Measurements from ENCODE around the gene PCCA.

Gene PCCA

DNA sequence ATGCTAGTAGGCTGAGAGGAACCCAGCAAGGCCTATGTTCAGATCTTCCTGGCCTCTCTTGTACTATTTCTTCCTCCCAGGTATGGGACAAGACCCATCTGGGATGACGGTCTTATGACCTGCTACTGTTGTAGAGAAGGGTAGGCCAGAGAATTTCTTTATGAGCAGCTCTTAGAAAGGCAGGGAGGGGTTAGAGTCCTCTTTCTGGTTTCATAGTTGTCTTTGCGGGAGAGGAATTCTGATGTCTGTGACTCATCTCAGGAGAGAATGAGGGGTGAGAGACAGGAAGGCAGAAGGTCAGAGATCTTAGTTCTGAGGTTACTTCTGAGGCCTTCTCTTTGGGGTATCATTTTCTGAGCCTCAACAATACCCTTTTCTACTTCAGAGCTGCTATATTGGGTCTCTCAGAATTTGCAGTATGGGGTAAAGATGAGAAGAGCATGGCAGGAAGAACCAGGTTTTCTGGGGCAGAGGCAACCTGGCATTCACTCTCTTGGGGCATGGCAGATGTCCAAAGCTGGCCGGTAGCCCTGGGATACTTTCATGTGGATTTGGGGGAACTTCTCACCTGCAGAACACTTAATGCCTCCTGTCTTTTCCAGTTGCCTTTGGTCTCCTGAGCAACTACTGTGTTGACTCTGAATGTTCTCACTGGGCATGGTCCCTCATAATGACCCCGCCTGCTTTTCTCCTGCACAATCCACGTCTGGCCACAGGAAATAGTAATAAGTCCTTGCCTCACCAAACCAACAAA lies 345.3 kb downstream of the PCCA start:
- no peaks in the 10 kb centered on the region for H3K9me3 ChIP-seq (ENCODE audit: insufficient read depth, low read length)
- H3K4me3 ChIP-seq (ENCODE audit: insufficient read length, low read depth): no peak overlapping the region
- TF ChIP-seq ZNF274 (IDR thresholded peaks at IDR 0.05; ENCODE audit: low read depth, low read length): no peak
- no peak for TF ChIP-seq YY1 (IDR thresholded peaks at IDR 0.05; ENCODE audit: insufficient read depth, insufficient read length)
- no peak for TF ChIP-seq SUZ12 (IDR thresholded peaks at IDR 0.05; ENCODE audit: extremely low read depth, insufficient read depth, insufficient read length)
- no peak for DNase-seq (ENCODE audit: low read depth, low spot score)
- H3K27me3 ChIP-seq (ENCODE audit: insufficient read depth, insufficient read length): no peaks in the 10 kb centered on the region
- H3K9ac ChIP-seq (ENCODE audit: insufficient read length, low read depth): no peak overlapping the region
- H3K4me1 ChIP-seq (ENCODE audit: insufficient read depth, insufficient read length): no peaks in the 10 kb centered on the region
- no peaks in the 10 kb centered on the region for H3K36me3 ChIP-seq (ENCODE audit: insufficient read depth, insufficient read length, low read length)

DNA sequence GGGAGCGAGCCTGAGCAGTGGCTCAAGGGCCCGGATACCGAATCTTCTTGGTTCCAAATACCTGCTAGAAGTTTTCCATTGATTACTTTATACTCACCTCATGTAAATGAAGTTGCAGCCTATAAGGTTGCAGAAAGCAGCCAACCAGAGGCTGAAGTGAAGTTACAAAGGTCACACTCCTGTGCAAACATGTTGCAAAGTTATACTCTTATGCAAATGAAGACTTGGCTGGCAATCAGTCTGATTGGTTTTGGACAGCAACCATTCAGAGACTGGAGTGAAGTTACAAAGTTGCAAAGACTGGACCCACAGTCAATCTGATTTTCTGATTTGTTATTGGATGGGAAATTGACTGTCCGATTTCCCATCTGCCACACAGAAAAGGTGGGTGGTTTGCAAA lies 347.2 kb downstream of the PCCA start:
- Histone ChIP-seq H3K9me3 (ENCODE audit: insufficient read depth, low read length) (no peaks in the 10 kb centered on the region), H3K36me3 (ENCODE audit: insufficient read depth, insufficient read length, low read length) (no peaks in the 10 kb centered on the region), H3K9ac (ENCODE audit: insufficient read length, low read depth) (no peak overlapping the region)

DNA sequence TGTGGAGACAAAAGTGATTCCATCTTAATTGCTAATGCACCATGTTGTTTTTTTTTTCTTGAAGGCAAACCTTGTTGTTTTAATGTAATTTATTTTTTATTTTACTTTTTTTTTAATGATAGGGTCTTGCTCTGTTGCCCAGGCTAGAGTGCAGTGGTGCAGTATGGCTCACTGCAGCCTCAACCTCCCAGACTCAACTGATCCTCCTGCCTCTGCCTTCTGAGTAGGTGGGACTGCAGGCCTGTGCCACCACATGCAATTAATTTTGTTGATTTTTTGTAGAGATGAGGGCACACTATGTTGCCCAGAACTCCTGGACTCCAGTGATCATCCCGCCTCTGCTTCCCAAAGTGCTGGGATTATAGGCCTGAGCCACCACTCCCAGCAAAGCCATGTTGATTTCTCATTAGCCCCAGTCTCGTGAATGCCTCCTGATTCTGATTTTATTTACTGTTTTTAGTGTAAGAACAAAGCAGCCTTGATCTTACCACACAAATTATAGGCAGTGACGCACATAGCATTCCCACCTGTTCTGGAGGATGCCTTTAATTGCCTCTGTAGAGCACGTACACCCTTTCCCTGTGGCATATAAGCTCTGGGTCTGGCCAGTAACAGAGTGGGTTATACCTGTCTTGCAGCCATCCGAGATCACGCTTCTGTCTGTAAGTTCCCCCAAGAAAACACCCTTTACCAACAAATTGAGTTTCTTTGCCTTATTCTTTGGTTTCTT lies 349.3 kb downstream of the PCCA start:
- no peak for DNase-seq (ENCODE audit: low read depth, low spot score)

More for the DNA sequence above, 347.2 kb downstream of the PCCA start:
- TF ChIP-seq SUZ12 (IDR thresholded peaks at IDR 0.05; ENCODE audit: extremely low read depth, insufficient read depth, insufficient read length) (no peak), ZNF274 (IDR thresholded peaks at IDR 0.05; ENCODE audit: low read depth, low read length) (no peak), YY1 (IDR thresholded peaks at IDR 0.05; ENCODE audit: insufficient read depth, insufficient read length) (no peak)
- Histone ChIP-seq H3K4me3 (ENCODE audit: insufficient read length, low read depth) (no peak overlapping the region), H3K27me3 (ENCODE audit: insufficient read depth, insufficient read length) (no peaks in the 10 kb centered on the region), H3K4me1 (ENCODE audit: insufficient read depth, insufficient read length) (no peaks in the 10 kb centered on the region)
- no peak for DNase-seq (ENCODE audit: low read depth, low spot score)

DNA sequence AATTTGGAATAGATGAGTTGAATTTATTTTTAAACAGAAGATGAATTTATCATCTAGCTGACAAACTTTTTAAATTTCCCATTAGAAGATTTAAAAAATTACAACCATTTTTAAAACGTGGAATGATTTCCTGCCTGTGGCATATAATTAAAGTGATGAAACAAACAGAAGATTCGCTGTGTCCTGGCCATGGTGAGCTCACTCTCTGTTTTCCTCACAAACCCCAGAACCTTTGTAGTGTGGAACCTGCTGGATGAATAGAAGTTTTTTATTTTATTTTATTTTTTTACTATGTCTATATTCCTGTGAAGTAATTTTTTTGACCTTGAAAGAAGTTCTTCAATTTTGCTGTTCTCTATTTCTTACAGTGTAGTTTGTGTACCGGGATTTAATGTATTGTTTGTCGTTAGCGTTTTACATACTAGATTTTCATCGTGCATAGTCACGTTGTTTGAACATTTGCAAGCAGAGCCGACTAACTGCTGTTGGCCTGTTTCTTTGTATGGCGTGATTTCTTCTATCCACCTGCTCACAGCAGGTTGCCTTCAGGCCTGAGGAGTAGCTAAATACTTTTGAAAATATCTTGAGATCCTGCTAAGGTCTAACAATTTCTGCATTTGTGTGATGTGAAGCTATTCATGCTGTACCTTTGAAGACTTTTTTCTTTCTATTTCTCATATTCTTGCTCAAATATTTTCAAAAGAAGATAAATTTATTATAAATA lies 350.5 kb downstream of the PCCA start:
- H3K4me3 ChIP-seq (ENCODE audit: insufficient read length, low read depth): no peak overlapping the region
- H3K9ac ChIP-seq (ENCODE audit: insufficient read length, low read depth): no peak overlapping the region
- no peak for DNase-seq (ENCODE audit: low read depth, low spot score)
- H3K36me3 ChIP-seq (ENCODE audit: insufficient read depth, insufficient read length, low read length): no peaks in the 10 kb centered on the region
- H3K9me3 ChIP-seq (ENCODE audit: insufficient read depth, low read length): no peaks in the 10 kb centered on the region
- TF ChIP-seq ZNF274 (IDR thresholded peaks at IDR 0.05; ENCODE audit: low read depth, low read length) (no peak), SUZ12 (IDR thresholded peaks at IDR 0.05; ENCODE audit: extremely low read depth, insufficient read depth, insufficient read length) (no peak), YY1 (IDR thresholded peaks at IDR 0.05; ENCODE audit: insufficient read depth, insufficient read length) (no peak)
- no peaks in the 10 kb centered on the region for H3K4me1 ChIP-seq (ENCODE audit: insufficient read depth, insufficient read length)
- no peaks in the 10 kb centered on the region for H3K27me3 ChIP-seq (ENCODE audit: insufficient read depth, insufficient read length)

More for the DNA sequence above, 349.3 kb downstream of the PCCA start:
- Histone ChIP-seq H3K9ac (ENCODE audit: insufficient read length, low read depth) (no peak overlapping the region), H3K4me1 (ENCODE audit: insufficient read depth, insufficient read length) (no peaks in the 10 kb centered on the region), H3K36me3 (ENCODE audit: insufficient read depth, insufficient read length, low read length) (no peaks in the 10 kb centered on the region), H3K9me3 (ENCODE audit: insufficient read depth, low read length) (no peaks in the 10 kb centered on the region), H3K4me3 (ENCODE audit: insufficient read length, low read depth) (no peak overlapping the region), H3K27me3 (ENCODE audit: insufficient read depth, insufficient read length) (no peaks in the 10 kb centered on the region)
- no peak for TF ChIP-seq YY1 (IDR thresholded peaks at IDR 0.05; ENCODE audit: insufficient read depth, insufficient read length)
- TF ChIP-seq ZNF274 (IDR thresholded peaks at IDR 0.05; ENCODE audit: low read depth, low read length): no peak
- TF ChIP-seq SUZ12 (IDR thresholded peaks at IDR 0.05; ENCODE audit: extremely low read depth, insufficient read depth, insufficient read length): no peak

- Histone ChIP-seq H3K36me3 (ENCODE audit: insufficient read depth, insufficient read length, low read length) (no peaks in the 10 kb centered on the region), H3K4me3 (ENCODE audit: insufficient read length, low read depth) (no peak overlapping the region), H3K4me1 (ENCODE audit: insufficient read depth, insufficient read length) (no peaks in the 10 kb centered on the region), H3K27me3 (ENCODE audit: insufficient read depth, insufficient read length) (no peaks in the 10 kb centered on the region), H3K9ac (ENCODE audit: insufficient read length, low read depth) (no peak overlapping the region), H3K9me3 (ENCODE audit: insufficient read depth, low read length) (no peaks in the 10 kb centered on the region)
- DNase-seq (ENCODE audit: low read depth, low spot score): no peak
- TF ChIP-seq SUZ12 (IDR thresholded peaks at IDR 0.05; ENCODE audit: extremely low read depth, insufficient read depth, insufficient read length) (no peak), ZNF274 (IDR thresholded peaks at IDR 0.05; ENCODE audit: low read depth, low read length) (no peak), YY1 (IDR thresholded peaks at IDR 0.05; ENCODE audit: insufficient read depth, insufficient read length) (no peak)
Observed at GRCh38 chr13:100440751-100441425, 352.0 kb downstream of the PCCA start.

DNA sequence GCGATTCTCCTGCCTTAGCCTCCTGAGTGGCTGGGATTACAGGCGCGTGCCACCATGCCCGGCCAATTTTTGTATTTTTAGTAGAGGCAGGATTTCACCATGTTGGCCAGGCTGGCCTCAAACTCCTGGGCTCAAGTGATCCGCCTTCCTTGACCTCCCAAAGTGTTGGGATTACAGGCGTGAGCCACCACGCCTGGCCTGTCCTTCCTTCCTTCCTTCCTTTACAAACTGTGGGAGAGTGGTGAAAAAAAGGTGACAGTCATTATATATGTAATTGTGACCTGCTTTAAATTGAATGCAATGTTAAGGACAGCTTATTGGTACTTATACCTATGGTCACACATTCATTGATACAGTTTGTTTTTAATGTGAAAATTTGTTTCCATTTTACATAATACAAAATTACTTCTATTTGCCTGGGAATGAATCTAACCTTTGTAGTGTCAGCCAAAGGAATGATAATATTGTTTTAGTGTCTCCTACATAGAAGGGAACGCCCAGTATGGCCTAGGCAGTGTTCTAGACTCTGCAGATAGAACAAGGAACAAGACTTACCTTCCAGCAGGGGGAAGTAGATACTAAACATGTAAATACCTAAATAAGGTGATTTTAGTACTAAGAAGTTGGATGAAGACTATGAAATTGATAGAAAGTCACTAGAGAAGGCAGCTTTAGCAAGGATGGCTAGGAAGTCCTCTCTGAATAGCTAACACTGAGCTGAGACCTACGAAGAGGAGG lies 353.4 kb downstream of the PCCA start:
- no peaks in the 10 kb centered on the region for H3K4me1 ChIP-seq (ENCODE audit: insufficient read depth, insufficient read length)
- no peak overlapping the region for H3K9ac ChIP-seq (ENCODE audit: insufficient read length, low read depth)
- no peaks in the 10 kb centered on the region for H3K9me3 ChIP-seq (ENCODE audit: insufficient read depth, low read length)
- TF ChIP-seq SUZ12 (IDR thresholded peaks at IDR 0.05; ENCODE audit: extremely low read depth, insufficient read depth, insufficient read length) (no peak), YY1 (IDR thresholded peaks at IDR 0.05; ENCODE audit: insufficient read depth, insufficient read length) (no peak)
- H3K27me3 ChIP-seq (ENCODE audit: insufficient read depth, insufficient read length): no peaks in the 10 kb centered on the region
- H3K4me3 ChIP-seq (ENCODE audit: insufficient read length, low read depth): no peak overlapping the region
- no peaks in the 10 kb centered on the region for H3K36me3 ChIP-seq (ENCODE audit: insufficient read depth, insufficient read length, low read length)
- DNase-seq (ENCODE audit: low read depth, low spot score): no peak
